ENCODE measurements around the gene UBR4. TPM values are rescaled to one million over a fixed set of nuclear protein-coding genes. Genes with fewer than 3 reads are reported as not detected.

UBR4 gene
- total RNA-seq, 2 experiments from 2014 or later = 98.6 to 101 TPM

DNA sequence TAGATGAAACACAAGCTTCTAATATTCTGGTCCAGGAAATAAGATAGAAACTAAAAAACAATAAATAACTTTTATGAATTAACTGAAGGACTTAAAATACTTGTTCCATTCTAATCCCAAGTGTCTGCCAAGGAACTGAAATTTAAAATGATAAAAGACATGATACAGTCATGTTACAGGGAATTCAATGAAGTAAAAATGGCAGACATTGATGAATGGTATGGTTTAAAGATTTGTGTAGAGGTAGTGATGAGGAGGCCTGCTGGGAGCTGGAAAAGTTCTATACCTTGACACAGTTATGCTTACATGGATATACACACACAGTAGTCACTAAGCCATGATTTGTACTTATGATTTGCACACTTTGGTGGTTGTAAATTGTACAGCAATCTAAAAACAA lies 2.1 kb upstream of the UBR4 start:
- DNase-seq = no peak
- ChIA-PET CTCF (no interaction called here), POLR2A (interaction anchor here (0.8 to 3.0 kb wide), 5 partner anchors 11 to 285 kb away, joined by 3 to 20 read pairs (median 6); partner anchors contain the start of genes EMC1 and MRTO4)
- Mint-ChIP-seq H3K4me3 (peak overlapping the region; percentile 24), H3K9me3 (no peaks in the 10 kb centered on the region), H3K27ac (no peak overlapping the region), H3K4me1 (peaks cover 67% of the 10 kb centered on the region), H3K36me3 (ENCODE audit: low read depth) (peaks cover 24% of the 10 kb centered on the region), H3K27me3 (no peaks in the 10 kb centered on the region)

DNA sequence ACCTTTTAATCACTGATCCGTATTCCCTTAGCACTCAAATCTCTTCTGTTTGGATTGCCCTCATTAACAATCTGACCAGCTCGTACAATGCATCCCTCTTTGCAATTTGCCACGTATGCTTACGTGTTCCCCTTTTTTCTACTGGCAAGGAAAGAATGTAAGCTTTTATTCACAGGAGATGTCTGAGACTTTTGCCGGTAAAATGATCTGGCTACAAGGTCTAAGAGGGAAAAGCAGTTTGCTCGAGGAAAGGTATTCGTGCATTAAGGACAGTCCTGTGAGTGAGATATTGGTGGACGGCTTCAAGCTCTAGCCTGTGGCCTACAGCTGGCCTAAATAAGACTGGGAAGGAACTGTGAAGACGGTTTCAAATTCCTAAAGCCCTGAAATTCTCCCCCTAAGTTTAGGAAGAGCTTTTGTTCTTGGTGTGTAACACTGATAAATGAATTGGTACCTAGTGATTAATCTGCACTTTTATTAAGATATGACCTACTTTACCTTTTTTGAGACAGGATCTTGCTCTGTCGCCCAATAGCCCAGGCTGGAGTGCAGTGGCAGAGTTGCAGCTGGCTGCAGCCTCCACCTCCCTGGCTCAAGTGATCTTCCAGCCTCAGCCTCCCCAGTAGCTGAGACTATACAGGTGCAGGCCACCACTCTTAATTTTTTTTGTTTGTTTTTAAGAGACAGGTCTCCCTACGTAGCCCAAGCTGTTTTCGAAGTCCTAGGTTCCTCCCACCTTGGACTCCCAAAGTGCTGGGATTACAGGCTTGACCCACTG lies 895 bp upstream of the UBR4 start:
- Mint-ChIP-seq H3K27ac (peak overlapping the region; percentile 94), H3K36me3 (ENCODE audit: low read depth) (peaks cover 25% of the 10 kb centered on the region), H3K9me3 (no peaks in the 10 kb centered on the region), H3K4me3 (peak overlapping the region; percentile 90), H3K27me3 (no peaks in the 10 kb centered on the region), H3K4me1 (peaks cover 73% of the 10 kb centered on the region)
- POLR2A ChIA-PET = interaction anchor here (0.7 to 3.2 kb wide), 21 partner anchors 9 to 308 kb away, joined by 3 to 20 read pairs (median 4); partner anchors contain the start of genes EMC1 and MRTO4
- no peak for DNase-seq
- CTCF ChIA-PET = interaction anchor here (0.9 to 1.2 kb wide), 5 partner anchors 31 to 440 kb away, joined by 3 to 4 read pairs (median 3); partner anchors contain the start of genes EMC1 and MRTO4

DNA sequence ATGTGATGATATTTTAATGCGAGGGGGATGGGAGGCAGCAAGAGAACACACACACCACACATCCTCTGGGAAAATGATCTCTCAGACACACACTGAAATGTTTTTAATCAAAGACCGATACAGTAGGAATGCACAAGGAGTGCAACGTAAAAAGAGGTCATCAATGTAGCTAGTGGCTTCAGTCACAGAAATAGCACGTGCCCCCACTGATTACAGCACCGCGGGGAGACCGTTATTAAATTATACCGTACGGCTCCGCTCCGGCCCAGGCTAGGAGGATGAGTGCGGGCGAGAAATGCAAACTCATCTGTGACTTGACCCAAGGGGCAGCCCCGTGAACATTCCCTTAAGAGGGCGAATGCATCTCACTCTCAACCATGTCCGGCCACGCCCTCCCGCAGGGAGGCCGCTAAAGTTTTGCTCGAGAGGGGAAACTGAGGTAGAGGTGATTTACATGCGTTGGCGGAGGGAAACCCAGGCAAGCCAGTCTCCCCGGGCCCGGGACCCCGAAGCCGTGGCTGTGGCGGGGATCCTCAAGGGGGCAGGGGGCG lies 552 bp downstream of the UBR4 start:
- peaks cover 81% of the 10 kb centered on the region for H3K4me1 Mint-ChIP-seq
- peaks cover 25% of the 10 kb centered on the region for H3K36me3 Mint-ChIP-seq (ENCODE audit: low read depth)
- ChIA-PET POLR2A (interaction anchor here (1.0 to 3.2 kb wide), 11 partner anchors 10 to 259 kb away, joined by 3 to 20 read pairs (median 5); partner anchors contain the start of genes AKR7A2, EMC1, MRTO4 and SLC66A1), CTCF (interaction anchor here (1.2 to 1.6 kb wide), 4 partner anchors 9 to 444 kb away, joined by 3 to 7 read pairs (median 4); no protein-coding TSS in a partner anchor)
- DNase-seq = peak; percentile 59
- H3K4me3 Mint-ChIP-seq = peak overlapping the region; percentile 90
- no peaks in the 10 kb centered on the region for H3K27me3 Mint-ChIP-seq
- H3K9me3 Mint-ChIP-seq = no peaks in the 10 kb centered on the region
- peak overlapping the region; percentile 93 for H3K27ac Mint-ChIP-seq

DNA sequence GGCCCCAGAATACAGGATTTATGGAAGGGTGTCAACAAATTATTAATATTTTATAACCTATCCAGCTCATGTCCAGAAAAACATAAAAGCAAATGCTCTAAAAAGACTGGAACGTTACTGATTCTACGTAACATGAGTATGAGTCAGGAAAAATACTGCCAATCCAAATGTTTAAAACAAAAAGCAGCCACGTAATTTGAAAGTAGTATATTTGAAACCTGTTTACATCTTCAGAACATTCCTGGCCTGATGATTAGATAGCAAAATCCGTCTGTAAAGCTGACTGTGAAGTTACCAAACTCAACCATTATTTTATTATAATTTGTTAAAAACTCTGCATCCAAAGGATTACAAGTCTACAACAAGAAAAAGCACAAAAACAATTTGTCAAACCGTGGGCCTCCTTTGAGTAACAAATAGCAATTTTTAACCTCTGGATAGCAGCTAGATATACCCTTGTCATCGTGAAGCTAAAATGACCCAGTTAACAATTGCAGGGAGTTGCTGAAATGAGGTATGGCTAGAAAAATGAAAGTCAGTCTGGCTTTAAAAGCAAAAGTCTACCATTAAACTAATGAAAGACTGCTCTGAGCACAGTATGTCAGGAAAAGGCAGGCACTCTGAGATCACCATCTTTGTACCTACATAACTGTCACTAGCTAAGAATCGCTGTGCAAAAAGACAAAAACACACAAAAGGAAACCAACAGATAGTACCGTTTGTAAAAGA lies 1.2 kb downstream of the UBR4 start:
- ChIA-PET POLR2A (interaction anchor here (1.0 to 3.2 kb wide), 9 partner anchors 9 to 306 kb away, joined by 3 to 16 read pairs (median 5); partner anchors contain the start of genes AKR7A2, ALDH4A1, EMC1 and MRTO4), CTCF (interaction anchor here (1.2 to 1.6 kb wide), 5 partner anchors 9 to 445 kb away, joined by 3 to 7 read pairs (median 4); no protein-coding TSS in a partner anchor)
- H3K9me3 Mint-ChIP-seq = no peaks in the 10 kb centered on the region
- peaks cover 22% of the 10 kb centered on the region for H3K36me3 Mint-ChIP-seq (ENCODE audit: low read depth)
- H3K27ac Mint-ChIP-seq = peak overlapping the region; percentile 93
- no peaks in the 10 kb centered on the region for H3K27me3 Mint-ChIP-seq
- no peak for DNase-seq
- H3K4me3 Mint-ChIP-seq = peak overlapping the region; percentile 90
- peaks cover 78% of the 10 kb centered on the region for H3K4me1 Mint-ChIP-seq

DNA sequence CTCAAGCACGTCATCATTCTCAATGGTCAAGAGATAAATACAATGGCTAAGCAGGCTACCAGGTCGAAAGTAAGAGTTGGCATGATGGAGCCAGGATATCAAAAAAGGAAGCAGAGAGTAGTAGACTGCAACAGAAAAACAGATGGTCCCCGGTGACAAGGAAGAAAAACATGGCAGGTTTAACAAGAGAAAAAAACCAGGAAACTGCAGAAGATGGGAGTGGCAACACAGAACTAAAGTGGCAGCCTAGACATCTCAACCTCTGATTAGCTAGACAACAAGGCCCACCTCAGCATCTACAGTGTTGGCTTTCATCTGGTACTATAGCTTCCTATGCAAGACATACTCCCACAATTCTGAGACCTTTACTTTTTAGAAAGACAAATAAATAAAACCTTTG lies 3.1 kb downstream of the UBR4 start:
- Mint-ChIP-seq H3K4me3 (no peak overlapping the region), H3K4me1 (peaks cover 75% of the 10 kb centered on the region), H3K27ac (no peak overlapping the region), H3K27me3 (no peaks in the 10 kb centered on the region), H3K9me3 (no peaks in the 10 kb centered on the region), H3K36me3 (ENCODE audit: low read depth) (peaks cover 16% of the 10 kb centered on the region)
- CTCF ChIA-PET = interaction anchor here (0.9 kb wide), 1 partner anchor 9 kb away, joined by 3 read pairs; no protein-coding TSS in a partner anchor
- DNase-seq = no peak
- POLR2A ChIA-PET = no interaction called here

DNA sequence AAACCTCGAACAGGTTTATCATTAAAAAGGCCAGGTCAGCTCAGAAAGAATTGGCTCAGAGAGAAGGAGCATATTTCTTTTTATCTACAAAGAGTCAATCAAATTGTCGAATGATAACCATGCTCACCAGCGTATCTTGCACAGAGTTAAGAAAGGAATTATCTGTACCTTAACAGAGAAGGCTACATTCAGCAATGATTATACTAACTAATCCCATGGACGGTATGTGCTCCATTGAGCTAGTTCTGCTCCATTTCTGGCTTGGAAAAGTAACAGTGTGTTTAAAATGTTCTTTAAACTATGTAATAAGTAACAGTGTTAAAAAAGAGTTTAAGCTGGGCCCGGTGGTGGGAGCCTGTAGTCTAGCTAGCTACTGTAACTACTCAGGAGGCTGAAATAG lies 4.2 kb downstream of the UBR4 start:
- ChIA-PET CTCF (interaction anchor here (0.9 to 1.1 kb wide), 2 partner anchors 10 to 26 kb away, joined by 3 to 5 read pairs; no protein-coding TSS in a partner anchor), POLR2A (interaction anchor here (1.4 kb wide), 1 partner anchor 28 kb away, joined by 5 read pairs; no protein-coding TSS in a partner anchor)
- no peaks in the 10 kb centered on the region for H3K27me3 Mint-ChIP-seq
- peaks cover 17% of the 10 kb centered on the region for H3K36me3 Mint-ChIP-seq (ENCODE audit: low read depth)
- H3K27ac Mint-ChIP-seq = no peak overlapping the region
- no peak for DNase-seq
- H3K4me1 Mint-ChIP-seq = peaks cover 67% of the 10 kb centered on the region
- no peaks in the 10 kb centered on the region for H3K9me3 Mint-ChIP-seq
- no peak overlapping the region for H3K4me3 Mint-ChIP-seq

DNA sequence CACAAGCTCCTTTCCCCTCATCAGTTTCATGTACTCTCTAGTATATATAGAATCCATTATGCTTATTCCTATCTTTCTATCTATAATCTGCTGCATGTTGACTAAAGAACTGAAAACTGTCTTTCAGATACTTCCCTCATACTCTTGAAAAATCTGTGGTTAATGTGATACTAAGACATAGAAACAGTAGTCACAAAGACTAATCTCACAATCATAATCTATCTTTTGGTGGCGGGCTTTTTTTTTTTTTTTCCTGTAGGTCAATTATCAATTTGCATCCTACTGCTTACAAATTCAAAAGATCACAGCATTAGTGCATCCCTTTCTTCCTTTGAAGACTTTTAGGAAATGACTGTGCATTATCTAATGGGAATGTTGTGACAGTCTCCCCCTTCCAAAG lies 4.7 kb downstream of the UBR4 start:
- Mint-ChIP-seq H3K9me3 (no peaks in the 10 kb centered on the region), H3K4me3 (no peak overlapping the region), H3K4me1 (peaks cover 65% of the 10 kb centered on the region), H3K36me3 (ENCODE audit: low read depth) (peaks cover 19% of the 10 kb centered on the region), H3K27ac (no peak overlapping the region), H3K27me3 (no peaks in the 10 kb centered on the region)
- ChIA-PET POLR2A (interaction anchor here (1.4 to 1.5 kb wide), 2 partner anchors 26 to 29 kb away, joined by 3 to 5 read pairs; no protein-coding TSS in a partner anchor), CTCF (interaction anchor here (1.1 to 1.3 kb wide), 2 partner anchors 26 to 292 kb away, joined by 3 to 5 read pairs; no protein-coding TSS in a partner anchor)
- DNase-seq = no peak

DNA sequence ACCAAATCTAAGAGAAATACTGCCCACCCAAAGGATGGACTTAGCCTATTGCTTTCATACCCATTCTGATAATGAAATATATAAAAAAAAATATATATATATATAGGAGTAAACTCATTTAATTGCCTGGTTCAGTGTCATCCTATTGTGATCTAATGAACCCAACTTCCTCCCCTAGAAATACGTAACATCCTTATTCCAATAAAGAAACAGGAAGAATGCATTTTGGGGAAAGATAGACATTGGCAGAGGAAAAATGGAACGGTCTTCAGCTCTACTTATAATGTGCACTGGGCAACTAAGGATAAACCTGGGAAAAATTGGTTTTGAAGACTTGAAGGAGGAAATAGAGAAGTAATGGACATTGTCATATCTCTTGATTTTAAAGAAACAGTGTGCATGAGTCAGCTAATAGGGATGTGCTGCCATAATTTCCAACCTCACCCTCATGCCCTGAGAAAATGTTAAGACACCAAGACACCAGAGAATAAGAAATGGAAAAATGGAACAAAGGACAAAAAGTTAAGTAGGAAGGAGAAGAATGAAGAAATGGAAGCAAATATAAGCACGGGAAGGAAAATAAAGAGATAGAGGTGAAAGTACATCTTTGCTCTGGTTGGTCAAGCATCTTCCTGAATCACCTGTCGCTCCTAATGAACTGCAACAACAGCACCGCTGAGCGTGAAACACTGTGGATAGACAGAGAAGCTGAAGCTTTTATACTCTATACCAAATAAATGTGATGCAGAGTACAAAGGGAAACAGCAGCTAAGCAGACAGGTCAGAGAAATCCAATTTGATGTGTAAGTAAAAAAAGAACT lies 5.4 kb downstream of the UBR4 start:
- Mint-ChIP-seq H3K4me1 (peaks cover 62% of the 10 kb centered on the region), H3K4me3 (no peak overlapping the region), H3K36me3 (ENCODE audit: low read depth) (peaks cover 21% of the 10 kb centered on the region), H3K27me3 (no peaks in the 10 kb centered on the region), H3K9me3 (no peaks in the 10 kb centered on the region), H3K27ac (no peak overlapping the region)
- DNase-seq = no peak
- CTCF ChIA-PET = interaction anchor here (1.3 kb wide), 1 partner anchor 291 kb away, joined by 3 read pairs; no protein-coding TSS in a partner anchor
- POLR2A ChIA-PET = interaction anchor here (1.4 to 1.5 kb wide), 2 partner anchors 25 to 30 kb away, joined by 3 to 5 read pairs; no protein-coding TSS in a partner anchor

DNA sequence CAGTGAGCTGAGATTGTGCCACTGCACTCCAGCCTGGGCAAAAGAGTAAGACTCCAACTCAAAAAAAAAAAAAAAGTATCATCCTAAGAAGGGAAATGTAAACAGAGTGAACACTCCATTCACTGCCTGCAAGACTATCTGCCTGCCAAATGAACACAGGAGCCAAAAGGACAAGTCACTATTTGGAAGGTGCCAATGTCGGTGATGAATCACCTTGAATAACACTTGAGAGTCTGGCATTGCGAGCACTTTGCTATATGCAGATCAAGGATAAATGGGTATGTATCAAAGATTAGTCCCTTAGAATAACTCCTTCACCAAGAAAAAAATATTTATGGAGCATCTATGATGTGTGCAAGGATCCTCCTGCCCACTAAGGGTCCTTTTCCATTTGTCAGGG lies 6.6 kb downstream of the UBR4 start:
- Mint-ChIP-seq H3K36me3 (ENCODE audit: low read depth) (peaks cover 33% of the 10 kb centered on the region), H3K4me3 (no peak overlapping the region), H3K27me3 (no peaks in the 10 kb centered on the region), H3K27ac (no peak overlapping the region), H3K4me1 (peaks cover 52% of the 10 kb centered on the region), H3K9me3 (no peaks in the 10 kb centered on the region)
- CTCF ChIA-PET = no interaction called here
- no peak for DNase-seq
- POLR2A ChIA-PET = no interaction called here

DNA sequence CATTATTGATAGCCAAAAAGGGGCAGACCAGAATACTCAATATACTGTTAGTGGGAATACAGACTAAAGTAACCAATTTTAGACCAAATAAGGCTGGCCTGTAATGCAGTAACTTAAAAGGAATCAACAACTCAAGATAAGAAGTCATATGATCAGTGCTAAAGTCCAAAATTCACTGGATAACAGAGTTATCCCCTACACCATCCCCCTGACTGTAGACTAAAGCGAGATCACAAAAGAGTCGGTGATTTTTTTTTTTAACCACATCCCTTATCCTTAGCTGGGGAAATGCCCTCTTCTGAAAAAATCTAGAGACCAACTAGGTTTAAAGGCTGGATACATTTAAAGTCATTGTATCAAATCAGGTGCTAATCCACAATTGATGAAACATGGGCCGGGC lies 7.7 kb downstream of the UBR4 start:
- Mint-ChIP-seq H3K4me3 (no peak overlapping the region), H3K9me3 (no peaks in the 10 kb centered on the region), H3K27me3 (no peaks in the 10 kb centered on the region), H3K27ac (no peak overlapping the region), H3K4me1 (peaks cover 42% of the 10 kb centered on the region), H3K36me3 (ENCODE audit: low read depth) (peaks cover 41% of the 10 kb centered on the region)
- no peak for DNase-seq
- ChIA-PET CTCF (no interaction called here), POLR2A (interaction anchor here (1.4 kb wide), 1 partner anchor 20 kb away, joined by 3 read pairs; no protein-coding TSS in a partner anchor)

DNA sequence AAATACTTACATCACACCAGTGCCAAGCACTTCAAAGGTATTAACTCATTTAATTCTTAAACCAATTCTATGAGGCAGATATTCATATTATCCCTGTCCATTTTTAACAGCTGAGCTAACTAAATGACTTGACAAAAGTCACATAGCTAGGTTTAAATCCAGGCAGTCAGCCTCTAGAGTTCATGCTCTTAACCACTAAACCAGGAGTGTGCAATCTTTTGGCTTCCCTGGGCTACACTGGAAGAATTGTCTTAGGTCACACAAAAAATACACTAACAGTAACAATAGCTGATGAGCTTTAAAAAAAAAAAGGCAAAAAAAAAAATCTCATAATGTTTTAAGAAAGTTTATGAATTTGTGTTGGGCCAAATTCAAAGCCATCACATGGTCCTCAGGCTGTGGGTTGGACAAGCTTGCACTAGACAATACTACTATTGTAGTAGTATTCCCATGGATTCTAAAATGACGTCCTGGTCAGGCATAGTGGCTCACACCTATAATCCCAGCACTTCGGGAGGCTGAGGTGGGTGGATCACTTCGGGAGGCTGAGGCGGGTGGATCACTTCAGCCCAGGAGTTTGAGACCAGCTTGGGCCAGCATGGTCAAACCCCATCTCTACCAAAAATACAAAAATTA lies 10.0 kb downstream of the UBR4 start:
- Mint-ChIP-seq H3K27ac (no peak overlapping the region), H3K4me1 (peaks cover 25% of the 10 kb centered on the region), H3K27me3 (no peaks in the 10 kb centered on the region), H3K36me3 (ENCODE audit: low read depth) (peaks cover 54% of the 10 kb centered on the region), H3K9me3 (no peaks in the 10 kb centered on the region), H3K4me3 (no peak overlapping the region)
- ChIA-PET POLR2A (interaction anchor here (2.8 kb wide), 1 partner anchor 10 kb away, joined by 15 read pairs; the partner anchor contains the start of gene UBR4), CTCF (interaction anchor here (1.1 to 1.4 kb wide), 3 partner anchors 9 to 461 kb away, joined by 3 read pairs; no protein-coding TSS in a partner anchor)
- no peak for DNase-seq
